Urothelium cell line (cell line): Measurements from ENCODE around the gene SLC25A47.

Source experiments
- DNase-seq: peaks from one replicate; pipeline ENCODE4 v3.0.0; 2011; ENCODE audit warnings: low spot score, mixed read lengths
- FAIRE-seq: peaks from 2 replicates; lab custom pipeline; 2011; peaks lifted over from hg19 to GRCh38; lab: Jason Lieb, UNC

SLC25A47 gene

DNA sequence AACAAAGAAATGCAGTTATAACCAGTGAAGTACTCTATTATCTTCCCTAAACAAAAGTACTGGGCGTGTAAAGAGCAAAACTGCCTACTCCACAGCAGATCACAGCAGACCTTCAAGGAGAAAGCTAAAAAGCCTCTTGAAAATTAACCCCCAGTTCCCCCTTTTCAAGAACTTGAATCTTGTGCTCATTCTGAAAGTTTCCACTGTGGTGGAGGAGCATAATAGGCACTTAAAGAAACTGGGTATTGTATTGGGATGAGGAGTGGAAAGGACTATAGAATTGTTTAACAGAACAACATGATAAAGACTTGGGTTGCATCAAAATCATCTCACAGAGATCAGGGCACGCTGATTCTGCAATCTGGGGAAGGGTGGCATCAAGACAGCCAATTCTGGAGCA, 51.1 kb downstream of the SLC25A47 start:
- DNase-seq, result no peak
- FAIRE-seq, result no peak

DNA sequence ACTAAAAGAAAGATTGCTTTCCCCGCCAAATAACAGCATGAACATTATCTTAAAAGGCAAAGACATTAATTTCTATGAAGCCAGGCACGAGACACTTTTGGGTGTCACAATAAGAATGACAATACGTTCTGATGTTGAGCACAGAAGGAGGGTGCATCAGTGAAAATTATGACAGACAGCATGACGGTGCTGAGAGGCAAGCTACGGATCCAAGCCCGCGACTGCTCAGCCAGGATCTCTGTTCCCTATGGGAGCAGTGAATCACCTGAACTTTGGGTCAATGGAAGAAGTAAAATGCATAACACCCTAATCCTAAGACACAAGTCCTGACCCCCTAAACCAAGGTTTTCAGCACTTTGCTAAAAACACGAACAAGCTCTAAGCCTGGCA, 51.7 kb downstream of the SLC25A47 start:
- no peak for DNase-seq
- no peak for FAIRE-seq

DNA sequence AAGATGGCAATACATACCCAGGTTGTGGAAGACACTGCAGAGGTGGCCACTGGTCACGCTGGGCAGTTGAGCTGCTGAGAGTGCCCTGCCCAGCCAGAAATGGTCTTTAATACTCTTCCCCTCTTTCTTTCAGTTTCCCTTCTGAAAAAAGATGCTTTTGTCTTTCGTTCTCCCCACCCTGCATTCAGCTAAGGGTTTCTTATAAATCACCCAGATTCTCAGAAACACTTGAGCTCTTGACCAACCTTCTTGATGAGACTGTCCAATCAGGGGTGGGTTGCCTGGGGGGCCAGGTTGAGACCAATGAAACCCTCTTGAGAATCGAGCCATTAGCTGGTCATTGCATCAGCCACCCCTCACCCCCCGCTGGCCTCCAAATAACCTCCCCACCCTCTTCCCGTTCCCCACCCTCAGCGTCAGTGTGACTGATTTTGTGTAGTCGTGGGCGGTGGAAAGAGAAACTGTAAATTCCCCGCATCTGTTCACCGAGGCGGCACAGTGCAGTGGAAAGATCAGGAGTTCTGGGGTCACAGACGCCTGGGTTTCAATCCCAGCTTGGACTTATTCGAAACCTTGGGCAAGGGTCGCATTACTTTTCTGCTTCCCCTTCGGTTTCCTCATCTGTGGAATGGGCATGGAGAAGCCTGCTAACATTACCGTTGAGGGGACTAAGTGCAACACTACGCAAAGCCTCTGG, 52.3 kb downstream of the SLC25A47 start:
- FAIRE-seq (no peak), DNase-seq (no peak)

GRCh38 chr14:100375963-100376735, 53.0 kb downstream of the SLC25A47 start, which contains the start of gene WDR25:
WDR25 (plus strand) TSS chr14:100376485.
- FAIRE-seq (no peak), DNase-seq (peak; percentile 90)

DNA sequence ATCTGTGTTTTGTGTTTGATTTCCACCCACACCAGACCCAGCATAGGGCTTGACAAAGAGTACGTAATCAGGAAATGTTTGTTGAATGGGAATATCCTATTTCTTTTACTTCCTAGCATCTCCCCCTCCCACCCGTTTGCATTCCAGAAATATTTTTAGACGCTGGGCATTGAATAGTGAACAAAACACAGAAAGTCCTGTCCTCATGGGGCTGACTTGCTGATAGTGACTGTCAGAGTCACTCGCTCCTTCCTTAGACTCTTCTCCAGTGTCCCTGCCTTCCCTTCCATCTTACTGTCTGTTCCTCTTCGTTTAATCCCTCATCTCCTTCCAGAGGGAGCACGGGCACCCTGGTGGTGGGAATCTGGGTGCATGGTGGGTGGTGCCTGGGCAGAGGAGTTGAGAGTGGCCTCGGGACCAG, 53.6 kb downstream of the SLC25A47 start:
- FAIRE-seq (no peak), DNase-seq (peak; percentile 32)
